NCI-H748 treated with DMSO at 0.1 percent for 48 hours (cell line): ENCODE data around the gene PARD6G.

Experiments
- DNase-seq: peaks from one replicate; lab custom pipeline; 2025; lab: John Stamatoyannopoulos, UW

PARD6G gene

DNA sequence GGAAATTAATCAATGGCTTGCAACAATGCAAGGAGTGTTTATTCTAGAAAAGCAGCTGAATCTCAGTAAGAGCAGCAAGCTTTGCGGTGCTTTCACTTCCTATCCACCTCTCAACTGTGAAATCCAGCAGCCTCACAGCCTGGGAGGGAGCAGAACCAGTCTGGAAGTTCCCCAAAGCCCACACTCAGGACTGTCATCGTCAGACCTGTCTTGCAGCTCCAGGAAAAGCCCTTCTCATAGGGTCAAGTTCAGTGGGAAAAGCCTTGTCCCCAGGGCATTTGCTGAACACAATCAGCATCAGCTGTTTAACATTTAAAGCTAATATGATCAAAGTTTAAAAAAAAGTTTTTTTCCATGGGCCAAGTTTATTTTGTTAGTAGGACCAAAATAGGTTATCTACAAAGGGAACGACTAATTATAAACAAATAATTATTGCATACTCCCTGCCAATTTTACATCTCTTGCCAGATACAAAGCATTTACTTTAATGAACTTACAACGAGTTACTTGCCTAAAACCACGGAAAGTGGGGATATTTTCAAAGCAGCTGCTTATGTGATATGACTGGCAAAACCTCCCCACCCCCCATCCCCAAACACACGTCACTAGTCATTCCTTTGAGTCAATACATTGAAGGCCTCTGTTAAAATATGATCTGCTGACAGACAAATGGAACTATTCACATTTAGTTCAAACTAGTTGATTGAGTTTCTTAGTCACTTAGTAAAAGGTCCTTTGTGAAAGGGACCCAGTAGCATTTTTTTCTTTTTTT lies 36.8 kb downstream of the PARD6G start:
- DNase-seq = no peak

DNA sequence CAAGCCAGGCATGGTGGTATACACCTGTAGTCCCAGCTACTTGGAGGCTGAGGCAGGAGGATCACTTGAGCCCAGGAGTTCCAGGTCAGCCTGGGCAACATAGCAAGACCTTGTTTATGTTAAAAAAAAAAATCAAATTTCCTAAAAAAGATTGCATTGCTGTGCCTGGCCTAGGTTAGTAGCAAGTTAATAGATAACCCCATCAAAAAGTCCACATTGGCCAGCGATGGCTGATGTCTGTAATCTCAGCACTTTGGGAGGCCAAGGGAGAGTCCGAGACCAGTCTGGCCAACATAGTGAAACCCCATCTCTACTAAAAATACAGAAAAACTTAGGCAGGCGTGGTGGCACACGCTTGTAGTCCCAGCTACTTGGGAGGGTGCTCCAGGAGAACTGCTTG lies 38.7 kb downstream of the PARD6G start:
- no peak for DNase-seq

DNA sequence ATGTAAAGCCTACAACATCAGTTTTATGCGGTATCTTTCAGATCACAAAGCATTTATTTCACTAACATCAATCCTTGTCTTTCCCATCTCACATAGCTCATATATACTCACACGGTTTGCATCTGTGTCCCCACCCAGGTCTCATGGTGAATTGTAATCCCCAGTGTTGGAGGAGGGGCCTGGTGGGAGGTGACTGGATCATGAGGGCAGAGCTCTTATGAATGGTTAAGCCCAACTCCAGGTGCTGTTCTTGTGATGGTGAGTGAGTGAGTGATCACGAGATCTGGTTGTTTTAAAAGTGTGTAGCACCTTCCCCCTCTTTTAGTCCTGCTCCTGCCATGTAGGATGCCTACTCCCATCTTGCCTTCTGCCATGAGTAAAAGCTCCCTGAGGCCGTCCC lies 42.0 kb downstream of the PARD6G start:
- no peak for DNase-seq

DNA sequence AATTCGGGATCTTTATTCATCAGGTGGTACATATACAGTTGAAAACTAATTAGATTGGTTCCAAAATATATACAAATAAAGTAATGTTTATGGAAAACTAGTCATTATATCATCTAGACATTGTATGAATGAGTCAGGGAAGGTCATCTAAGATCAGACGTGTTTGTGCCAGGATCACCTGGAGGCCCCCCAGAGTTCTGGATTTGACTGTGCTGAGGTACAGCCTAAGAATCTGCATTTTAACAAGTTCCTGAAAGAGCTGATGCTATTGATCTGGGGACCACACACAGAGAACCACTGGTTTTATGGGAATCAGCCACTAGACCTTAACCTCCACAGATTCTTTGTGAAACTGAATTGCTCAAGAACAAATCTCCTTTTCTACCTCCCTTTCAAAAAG lies 43.2 kb downstream of the PARD6G start:
- DNase-seq = no peak

DNA sequence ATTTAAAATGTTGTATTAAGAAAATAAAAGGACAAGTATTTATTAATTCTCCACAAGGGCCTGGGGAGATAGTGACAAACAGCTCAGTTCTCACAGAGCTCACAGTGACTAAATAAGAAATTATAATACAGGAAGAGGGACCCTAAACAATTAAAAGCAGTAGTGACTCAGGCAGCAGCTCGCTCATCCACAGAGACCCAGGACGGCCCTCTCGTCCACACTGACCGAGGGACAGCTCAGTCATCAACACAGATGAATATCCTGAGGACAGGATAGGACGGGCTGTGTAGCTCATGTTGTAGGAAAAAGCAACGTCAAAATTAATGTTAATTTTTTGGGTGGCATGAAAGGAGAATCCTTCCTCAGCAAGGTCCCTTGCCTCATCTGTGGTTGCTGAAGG lies 44.1 kb downstream of the PARD6G start:
- DNase-seq = no peak

DNA sequence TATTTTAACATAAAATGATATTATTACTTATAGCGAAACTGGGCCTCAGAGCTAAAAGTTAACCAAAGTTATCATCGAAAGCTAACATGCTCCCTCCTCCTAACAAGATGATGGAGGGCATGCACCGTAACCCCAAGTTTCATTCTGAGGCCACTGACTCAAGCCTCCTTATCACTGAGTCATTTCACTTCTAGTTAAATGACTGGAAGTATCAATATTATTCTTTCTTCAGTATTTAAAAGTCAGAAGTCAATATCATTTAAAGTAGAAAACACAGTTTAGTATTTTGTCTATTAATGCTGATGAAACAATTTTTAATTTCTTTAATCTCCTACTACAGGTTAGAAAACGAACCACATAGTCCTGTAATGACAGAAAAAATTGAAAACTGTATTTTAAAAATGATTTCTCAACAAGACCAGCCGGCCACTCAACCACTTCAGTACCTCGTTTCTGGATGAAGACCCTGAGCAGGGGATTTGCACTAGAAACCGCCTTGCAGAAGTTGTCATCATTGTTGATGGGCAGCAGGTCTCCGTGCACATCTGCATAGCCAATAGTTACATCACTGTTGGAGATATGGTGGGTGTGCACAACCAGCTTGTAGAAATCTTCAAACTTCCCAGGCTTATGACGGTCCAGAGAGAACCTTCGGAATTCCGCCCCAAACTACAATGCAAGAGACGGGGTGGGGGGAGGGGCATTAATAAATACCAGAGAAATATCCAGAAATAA lies 44.9 kb downstream of the PARD6G start:
- no peak for DNase-seq

DNA sequence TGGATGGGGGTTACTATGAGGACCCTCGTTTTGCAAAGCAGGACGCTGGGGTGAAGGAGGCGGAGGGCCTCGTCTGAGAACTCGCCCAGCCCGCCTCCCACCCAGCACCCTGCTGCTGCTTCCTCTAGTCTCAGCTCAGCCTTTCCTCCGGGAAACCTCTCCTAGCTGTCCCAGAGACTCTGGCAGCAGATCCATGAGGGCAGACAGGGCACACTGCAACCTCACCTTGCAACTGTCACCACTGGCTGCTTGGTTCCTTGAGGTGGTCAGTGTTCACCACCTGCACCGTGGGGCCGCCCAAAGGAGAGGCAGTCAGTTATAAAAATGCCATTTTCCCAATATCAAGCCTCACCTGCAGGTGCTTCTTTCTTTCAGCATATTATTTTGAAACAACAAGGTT lies 45.6 kb downstream of the PARD6G start:
- no peak for DNase-seq

DNA sequence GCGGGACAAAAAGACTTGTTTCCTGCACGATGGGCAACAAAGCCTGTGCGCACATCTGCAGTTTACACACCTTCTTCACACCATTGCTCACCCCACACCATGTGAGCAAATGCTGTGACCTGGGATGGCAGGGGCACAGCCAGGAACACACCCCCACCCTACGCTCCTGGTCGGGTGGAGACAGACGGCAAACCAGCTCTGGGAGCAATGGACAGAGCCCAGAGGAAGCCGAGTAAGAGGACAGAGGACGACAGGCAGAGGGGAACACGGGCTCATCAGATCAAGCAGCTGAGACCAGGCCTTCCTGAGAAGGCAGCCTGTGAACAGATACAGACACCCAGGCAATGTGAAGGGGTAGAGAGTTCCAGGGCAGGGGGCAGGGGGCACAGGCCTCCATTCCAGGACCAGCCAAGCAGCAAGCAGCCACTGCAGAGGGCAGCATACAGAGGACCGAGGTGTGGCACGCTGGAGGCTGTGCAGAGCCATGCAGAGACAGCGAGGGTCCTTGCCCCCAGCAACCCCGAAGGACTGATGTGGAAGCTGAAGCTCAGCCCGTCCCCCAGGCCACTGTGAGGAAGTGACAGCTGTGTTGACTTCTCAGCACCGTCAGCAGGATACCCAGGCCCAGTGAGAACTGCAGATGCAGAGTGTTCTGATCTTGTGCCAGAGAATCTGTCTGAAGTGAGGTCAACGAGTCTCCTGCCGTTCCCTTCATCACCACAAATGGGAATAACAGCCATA lies 46.2 kb downstream of the PARD6G start:
- no peak for DNase-seq

DNA sequence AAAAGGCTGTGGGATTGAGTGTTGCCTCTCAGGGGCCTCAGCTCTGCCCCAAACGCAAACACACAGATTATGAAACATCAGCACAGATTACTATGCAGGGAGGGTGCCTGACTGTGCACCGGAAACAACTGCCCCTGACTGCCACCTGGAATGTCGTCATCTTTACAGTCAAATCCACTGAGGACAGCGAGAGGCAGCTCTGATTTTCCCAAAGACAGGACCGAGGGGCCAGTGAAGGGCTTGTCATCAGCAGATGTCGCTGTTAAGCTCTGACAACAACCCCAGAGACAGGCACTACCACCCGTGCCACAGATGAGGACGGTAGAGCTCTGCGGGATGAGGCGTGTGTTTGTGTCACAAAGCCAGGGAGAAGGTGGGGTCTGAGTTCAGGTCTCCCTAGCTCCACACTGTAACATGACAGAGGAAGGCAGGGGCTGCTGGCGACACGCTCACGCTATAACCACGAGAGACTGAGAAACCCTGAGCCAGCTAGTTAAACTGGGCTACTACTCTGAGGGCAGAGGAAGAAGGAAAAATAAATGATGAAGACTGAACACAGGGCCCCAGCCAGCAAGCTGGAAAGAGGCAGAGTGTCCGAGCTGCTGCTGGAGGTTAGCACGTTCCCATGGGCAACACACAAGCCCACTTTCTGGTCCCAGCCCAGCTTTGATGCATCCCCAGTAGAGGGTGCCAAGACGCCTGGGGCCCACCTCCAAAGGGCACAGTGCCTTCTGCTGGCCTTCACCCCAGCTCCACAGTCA lies 47.0 kb downstream of the PARD6G start:
- no peak for DNase-seq

DNA sequence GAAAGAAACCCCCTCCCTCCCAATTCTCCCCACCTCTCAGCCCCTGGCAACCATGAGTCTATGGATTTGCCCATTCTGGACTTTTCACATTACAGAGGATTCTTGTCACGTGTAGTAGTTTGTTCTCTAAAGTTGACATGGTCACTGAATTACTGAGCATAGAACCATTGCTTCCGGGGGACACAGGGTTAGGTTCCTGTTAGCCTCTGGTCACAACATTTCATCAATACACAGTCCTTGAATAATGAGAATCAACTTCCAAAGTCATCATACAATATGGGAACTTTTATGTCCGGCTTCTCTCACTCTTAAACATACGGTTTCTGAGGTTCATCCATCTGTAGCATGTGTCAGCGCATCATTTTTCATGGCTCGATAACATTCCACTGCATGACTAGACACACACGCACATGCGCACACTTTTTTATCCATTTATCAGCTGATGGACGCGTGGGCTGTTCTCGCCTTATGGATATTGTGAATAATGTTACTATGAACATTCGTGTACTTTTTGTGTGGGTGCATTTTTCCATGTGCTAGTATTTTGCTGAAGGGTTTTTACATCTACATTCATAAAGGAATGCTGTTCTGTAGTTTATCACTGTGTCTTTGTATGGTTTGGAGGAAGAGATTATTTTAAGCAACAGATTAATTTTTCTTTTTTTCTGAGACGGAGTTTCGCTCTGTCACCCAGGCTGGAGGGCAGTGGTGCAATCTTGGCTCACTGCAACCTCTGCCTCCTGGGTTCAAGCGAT lies 48.1 kb downstream of the PARD6G start:
- DNase-seq = no peak

DNA sequence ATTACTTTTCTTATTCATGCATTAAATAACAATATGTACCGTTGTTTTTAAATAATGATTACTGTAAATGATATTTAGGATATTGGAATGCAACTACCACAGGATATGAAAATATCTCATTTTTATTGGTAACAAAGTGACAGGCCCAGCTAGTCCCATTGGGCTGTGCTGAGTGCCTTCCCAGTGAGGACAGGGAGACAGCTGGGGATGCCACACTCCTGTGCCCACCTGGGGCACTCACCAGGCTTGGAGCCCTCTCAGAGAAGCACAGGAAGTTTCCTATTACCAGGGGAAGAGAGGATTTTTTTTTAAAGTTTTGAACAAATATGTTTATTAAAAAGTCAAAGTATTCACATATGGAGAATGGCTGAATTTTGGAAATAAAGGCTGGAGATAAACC lies 48.9 kb downstream of the PARD6G start:
- no peak for DNase-seq

DNA sequence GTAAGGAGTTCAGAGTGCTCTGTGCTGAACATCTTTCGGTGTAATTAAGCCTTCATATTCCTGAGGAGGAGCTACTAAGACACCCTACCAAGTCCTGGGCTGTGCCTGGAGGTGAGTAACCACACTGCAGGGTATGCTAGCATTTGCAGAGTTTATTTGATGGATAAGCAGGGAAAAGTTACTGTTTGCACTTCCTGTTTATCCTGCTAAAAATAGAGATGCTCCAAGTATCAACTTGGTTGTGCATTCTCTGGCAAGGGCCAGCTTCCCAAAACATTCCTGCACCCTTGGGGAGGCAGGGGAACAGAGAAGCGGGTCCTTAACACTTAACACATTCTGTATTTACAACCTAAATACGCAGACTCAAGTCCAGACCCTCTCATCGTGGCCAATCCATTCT lies 49.8 kb downstream of the PARD6G start:
- DNase-seq = no peak

DNA sequence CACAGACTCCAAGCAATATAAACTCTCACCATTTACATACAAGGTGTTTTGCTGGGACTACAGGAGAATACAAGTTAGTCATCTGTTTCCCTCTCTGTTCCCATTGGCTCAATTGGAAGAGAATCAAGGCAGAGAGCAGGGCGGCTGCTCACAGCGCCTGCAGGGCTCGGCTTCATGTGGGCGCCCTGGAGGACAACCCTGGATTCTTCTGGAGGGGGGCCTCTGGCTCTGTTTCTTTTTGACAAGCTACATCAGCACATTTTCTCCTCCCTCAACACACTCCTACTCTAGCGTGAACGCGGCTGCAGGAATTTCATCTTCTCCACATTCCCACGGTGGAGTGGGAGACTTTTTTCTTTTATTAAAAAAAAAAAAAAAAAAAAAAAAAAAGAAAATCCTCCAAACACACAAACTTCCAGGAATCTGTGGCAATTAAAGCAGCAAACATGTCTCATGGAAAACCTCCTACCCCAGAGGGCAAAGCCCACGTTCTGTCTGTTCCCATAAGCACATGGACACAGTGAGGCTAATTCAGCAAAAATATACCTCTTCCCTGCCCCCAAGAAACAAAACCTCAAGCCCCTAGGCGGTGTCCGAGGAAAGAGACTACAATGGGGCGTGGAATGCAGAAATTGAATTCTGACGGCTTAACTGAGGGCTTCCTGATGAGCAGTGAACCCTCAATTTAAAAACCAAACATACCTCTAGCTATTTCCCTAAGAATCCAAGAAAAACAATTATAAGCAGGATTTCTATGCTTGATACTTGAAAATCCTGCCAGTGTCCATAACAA lies 50.6 kb downstream of the PARD6G start:
- no peak for DNase-seq

DNA sequence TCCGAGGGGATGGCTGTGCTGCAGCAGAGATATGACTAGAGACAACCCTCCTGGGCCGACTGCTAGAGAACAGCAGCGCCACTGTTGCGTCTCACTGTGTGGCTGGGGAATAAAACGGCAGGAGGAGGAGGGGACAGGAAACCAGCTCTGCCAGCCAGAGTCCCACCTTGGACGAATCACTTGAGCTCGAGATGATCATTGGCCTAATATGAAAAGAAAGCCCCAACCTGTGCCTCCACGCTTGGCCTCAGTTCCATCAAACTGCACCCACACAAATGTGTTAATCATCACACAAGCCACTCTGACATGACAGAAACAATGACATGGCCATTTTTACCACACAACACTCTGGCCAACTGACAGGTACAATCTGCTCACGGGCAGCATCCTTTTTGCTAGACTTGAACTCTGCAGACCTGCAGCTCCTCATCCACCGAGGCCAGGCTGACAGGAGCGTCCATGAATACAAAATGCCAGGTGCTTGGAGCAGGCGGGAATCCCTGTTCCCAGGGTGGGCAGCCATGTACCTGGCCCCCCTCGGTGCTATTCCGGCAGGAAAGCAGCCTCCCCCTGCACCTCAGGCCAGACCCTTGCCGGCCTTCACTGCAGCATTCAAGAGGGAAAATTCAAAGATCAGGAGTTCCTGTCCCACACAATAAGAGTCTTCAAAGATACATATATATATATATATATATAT lies 52.3 kb downstream of the PARD6G start:
- no peak for DNase-seq

DNA sequence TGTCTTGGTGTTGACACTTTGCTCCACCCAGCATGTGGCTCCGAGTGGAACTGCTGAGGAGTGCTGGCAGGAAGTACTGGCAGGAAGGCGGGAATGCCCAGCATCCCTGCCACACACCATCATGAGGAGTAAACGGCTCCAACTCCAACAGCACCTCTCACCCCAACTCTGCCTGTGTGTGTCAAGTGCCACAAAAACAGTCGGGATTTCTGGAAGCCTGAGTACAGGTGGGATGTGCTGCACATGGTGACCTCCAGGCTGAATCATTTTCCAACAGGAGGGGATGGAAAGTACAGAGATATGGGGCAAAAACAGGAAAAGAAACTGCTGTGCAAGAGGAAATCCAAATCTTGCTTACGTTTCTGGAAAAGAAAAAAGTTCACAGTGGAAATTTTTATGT lies 53.6 kb downstream of the PARD6G start:
- DNase-seq = no peak

DNA sequence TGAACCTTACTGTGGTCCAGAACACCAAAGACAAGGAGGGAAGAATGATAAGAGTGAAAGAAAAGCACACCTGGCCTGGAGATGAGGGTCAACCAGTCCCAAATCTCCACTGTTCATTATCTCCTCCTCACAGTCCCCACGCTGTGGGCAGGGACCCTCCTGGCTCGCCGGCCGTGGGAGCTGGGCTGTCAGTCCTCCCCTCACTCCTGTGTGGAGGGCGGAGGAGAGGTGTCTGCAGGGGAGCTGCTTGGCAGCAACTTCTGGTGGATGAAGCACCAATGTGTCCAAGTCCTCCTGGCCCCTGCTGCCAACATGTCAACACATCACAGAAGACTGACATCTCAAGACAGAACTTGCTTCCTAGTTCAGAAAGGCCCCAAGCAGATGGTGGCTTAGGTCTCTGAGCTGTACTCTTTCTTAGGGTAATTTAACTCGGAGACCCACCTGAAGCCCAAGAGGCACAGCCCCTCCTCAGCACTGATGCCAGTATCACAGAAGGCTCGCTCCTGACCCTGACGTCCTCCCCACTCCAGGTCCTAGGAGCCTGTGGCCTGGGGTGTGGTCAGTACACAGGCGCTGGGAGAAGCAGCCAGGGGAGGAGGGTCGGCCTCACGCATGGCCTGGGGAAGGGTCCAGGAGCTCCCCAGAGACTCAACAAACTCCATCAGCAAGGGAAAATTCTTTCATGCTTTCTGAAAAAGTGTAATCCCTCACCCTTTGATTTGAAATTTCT lies 54.5 kb downstream of the PARD6G start:
- DNase-seq = no peak

DNA sequence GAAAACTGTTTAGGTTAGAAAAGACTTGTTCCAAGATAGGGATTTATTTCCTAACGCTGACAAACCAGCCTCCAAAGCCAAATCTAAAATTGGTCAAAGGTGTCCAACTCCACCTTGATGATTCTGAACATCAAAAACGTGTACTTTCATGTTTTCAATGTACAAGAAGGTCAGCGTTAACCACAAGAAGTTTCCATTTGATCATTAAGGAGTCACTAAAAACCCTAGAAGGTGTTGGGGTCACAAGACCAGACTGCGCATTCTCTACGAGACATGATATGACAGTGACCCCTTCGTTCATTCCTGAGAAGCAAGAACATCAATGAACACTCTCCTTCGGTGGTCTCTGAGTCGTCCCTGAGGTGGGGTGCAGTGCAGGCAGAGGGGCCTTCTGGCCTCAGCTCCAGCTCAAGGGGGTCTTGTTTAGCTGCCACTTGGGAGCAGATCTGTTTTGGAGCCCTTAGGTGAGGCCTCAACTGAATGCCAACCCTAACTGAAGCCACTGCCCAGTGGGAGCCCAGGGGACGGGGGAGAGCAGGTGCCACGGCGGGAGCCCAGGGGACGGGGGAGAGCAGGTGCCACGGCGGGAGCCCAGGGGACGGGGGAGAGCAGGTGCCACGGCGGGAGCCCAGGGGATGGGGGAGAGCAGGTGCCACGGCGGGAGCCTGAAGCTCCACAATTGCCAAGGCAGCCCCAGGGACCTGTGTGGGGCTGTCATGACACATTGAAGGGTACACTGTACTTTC lies 55.2 kb downstream of the PARD6G start:
- no peak for DNase-seq

DNA sequence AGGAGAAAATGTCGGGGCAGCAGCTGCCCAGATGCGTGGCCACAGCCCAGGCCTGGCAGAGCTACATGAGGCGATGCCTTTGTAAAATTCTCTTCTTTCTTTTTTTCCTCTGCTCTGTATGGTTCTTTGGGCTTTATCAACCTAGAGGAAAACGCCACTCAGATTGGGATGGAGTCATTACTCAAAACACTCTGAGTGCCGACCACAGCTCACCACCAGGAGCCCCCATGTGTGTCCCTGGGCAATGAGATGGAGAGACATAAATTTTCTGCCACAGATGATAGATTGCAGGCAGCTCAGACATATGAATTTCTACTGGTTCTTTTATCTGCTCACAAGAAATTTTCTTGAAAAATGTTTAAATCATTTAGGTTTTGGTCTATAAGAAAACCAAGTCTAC lies 56.0 kb downstream of the PARD6G start:
- DNase-seq = no peak

DNA sequence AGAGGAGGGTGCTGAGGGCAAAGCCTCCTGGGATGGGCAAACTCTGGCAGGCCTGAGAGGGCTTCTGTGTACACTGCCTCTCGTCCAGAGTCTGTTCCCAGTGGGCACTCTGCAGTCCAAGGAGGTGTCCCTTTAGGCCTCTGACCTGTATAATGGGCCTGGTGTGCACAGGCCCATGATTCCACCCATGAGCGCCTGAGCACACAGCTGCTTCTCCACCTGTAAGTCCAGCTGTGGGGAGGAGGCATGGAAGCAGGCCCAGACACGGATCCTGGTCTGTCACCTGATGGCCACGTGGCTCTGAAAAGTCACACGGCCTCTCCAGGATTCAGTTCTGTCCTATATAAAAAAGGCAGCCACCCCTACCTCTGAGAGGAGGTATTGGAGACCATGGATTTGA lies 57.0 kb downstream of the PARD6G start:
- DNase-seq = no peak
